HUES6 (cell line): ENCODE data around the gene KCNAB2.

Experiments used
- H3K27ac ChIP-seq: 2 replicates; pipeline ENCODE4 v1.7.0; 2013; ENCODE audit warnings: low read depth, mild to moderate bottlenecking, low read length, inconsistent platforms
- H3K27me3 ChIP-seq: 2 replicates; pipeline ENCODE4 v1.6.1; 2013; ENCODE audit warnings: low read length; ENCODE audit not compliant: control insufficient read depth, insufficient read depth
- H3K36me3 ChIP-seq: 2 replicates; pipeline ENCODE4 v1.6.1; 2013; ENCODE audit warnings: low read length; ENCODE audit not compliant: control insufficient read depth, insufficient read depth
- H3K4me1 ChIP-seq: 2 replicates; pipeline ENCODE4 v1.6.1; 2013; ENCODE audit warnings: low read length; ENCODE audit not compliant: control insufficient read depth, insufficient read depth
- H3K4me3 ChIP-seq: 2 replicates; pipeline ENCODE4 v1.5.1; 2013; ENCODE audit warnings: low read depth, low read length
- H3K9ac ChIP-seq: one replicate; pipeline ENCODE4 v1.6.1; 2013; ENCODE audit warnings: mild to moderate bottlenecking, low read length
- H3K9me3 ChIP-seq: 2 replicates; pipeline ENCODE4 v1.6.1; 2013; ENCODE audit warnings: low read depth, low read length; ENCODE audit not compliant: control insufficient read depth, insufficient read depth

Gene KCNAB2

DNA sequence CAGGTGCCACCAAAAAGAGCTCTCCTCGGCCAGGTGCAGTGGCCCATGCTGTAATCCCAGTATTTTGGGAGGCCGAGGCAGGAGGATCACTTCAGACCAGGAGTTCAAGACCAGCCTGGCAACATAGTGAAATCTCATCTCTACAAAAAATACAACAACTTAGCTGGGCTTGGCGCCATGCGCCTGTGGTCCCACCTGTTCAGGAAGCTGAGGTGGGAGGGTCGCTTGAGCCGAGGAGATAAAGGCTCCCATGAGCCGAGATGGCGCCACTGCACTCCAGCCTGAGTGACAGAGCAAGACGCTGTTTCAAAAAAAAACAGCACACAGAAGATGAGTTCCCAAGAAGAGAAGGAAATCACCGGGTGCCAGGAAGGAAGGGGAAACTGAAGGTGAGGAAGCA, 67.4 kb downstream of the KCNAB2 start:
- peaks cover 3% of the 10 kb centered on the region for H3K9me3 ChIP-seq
- no peak overlapping the region for H3K4me3 ChIP-seq
- no peaks in the 10 kb centered on the region for H3K36me3 ChIP-seq
- no peak overlapping the region for H3K27ac ChIP-seq
- H3K27me3 ChIP-seq, result peaks cover 17% of the 10 kb centered on the region; the same call in 1 of the 2 replicates
- peaks cover 10% of the 10 kb centered on the region; the same call in 1 of the 2 replicates for H3K4me1 ChIP-seq
- H3K9ac ChIP-seq, result no peak overlapping the region

DNA sequence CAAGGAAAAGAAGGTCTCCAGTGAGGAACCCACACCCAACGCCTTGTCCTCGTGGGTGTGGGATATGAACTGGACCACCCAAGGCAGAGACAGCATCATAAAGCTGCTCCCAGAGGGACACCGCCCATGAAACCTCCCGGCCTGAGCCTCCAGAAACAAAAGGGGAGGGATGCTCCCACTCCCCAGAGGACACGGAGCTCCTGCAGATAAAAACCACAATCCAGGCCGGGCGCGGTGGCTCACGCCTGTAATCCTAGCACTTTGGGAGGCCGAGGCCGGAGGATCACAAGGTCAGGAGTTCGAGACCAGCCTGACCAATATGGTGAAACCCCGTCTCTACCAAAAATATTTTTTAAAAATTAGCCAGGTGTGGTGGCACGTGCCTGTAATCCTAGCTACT, 68.1 kb downstream of the KCNAB2 start:
- Histone ChIP-seq H3K9ac (no peak overlapping the region), H3K9me3 (peaks cover 3% of the 10 kb centered on the region), H3K27ac (no peak overlapping the region), H3K4me3 (no peak overlapping the region), H3K27me3 (peaks cover 17% of the 10 kb centered on the region; the same call in 1 of the 2 replicates), H3K4me1 (peaks cover 10% of the 10 kb centered on the region; the same call in 1 of the 2 replicates), H3K36me3 (no peaks in the 10 kb centered on the region)

DNA sequence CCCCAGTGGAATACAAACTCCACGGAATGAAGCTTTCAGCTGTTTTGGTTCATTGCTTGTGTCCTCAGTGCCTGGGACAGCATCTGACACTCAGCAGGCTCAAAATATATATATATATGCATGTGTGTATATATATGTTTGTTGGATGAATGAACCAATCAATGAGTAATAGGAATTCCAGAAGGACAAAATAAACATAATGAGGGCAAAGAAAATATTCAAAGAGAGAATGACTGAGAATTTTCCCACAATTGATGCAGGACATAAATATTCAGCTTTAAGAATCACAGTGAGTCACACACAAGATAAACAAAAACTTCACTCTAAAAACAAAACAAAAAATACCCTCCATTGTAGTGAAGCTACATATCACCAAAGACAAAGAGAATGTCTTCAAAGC, 70.4 kb downstream of the KCNAB2 start:
- Histone ChIP-seq H3K4me3 (no peak overlapping the region), H3K4me1 (no peaks in the 10 kb centered on the region), H3K36me3 (no peaks in the 10 kb centered on the region), H3K9me3 (peaks cover 3% of the 10 kb centered on the region), H3K27me3 (peaks cover 3% of the 10 kb centered on the region; the same call in 1 of the 2 replicates), H3K9ac (no peak overlapping the region), H3K27ac (no peak overlapping the region)

GRCh38 chr1:6117064-6117463, 71.4 kb downstream of the KCNAB2 start:
- no peak overlapping the region for H3K27ac ChIP-seq

GRCh38 chr1:6117624-6118023, 71.9 kb downstream of the KCNAB2 start:
- H3K27me3 ChIP-seq, result no peaks in the 10 kb centered on the region

More at GRCh38 chr1:6117064-6117463, 71.4 kb downstream of the KCNAB2 start:
- no peaks in the 10 kb centered on the region for H3K36me3 ChIP-seq
- H3K4me1 ChIP-seq, result no peaks in the 10 kb centered on the region
- H3K4me3 ChIP-seq, result no peak overlapping the region
- H3K27me3 ChIP-seq, result no peaks in the 10 kb centered on the region
- peaks cover 3% of the 10 kb centered on the region for H3K9me3 ChIP-seq
- H3K9ac ChIP-seq, result no peak overlapping the region

DNA sequence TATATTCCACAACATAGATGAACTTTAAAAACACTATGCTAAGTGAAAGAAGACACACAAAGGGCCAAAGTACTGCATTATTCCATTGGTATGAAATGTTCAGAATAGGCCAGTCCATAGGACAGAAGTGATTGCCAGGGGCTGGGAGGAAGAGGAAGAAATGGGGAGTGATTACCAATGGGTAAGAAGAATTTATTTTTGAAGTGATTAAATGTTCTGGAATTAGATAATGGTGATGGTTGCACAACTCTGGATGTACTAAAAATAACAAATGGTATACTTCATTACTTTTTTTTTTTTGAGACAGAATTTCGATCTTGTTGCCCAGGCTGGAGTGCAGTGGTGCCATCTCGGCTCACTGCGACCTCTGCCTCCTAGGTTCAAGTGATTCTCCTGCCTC, 72.7 kb downstream of the KCNAB2 start:
- Histone ChIP-seq H3K27me3 (no peaks in the 10 kb centered on the region), H3K9me3 (peaks cover 3% of the 10 kb centered on the region), H3K27ac (no peak overlapping the region)

More at GRCh38 chr1:6117624-6118023, 71.9 kb downstream of the KCNAB2 start:
- Histone ChIP-seq H3K27ac (no peak overlapping the region), H3K9me3 (peaks cover 3% of the 10 kb centered on the region), H3K36me3 (no peaks in the 10 kb centered on the region), H3K9ac (no peak overlapping the region), H3K4me1 (no peaks in the 10 kb centered on the region), H3K4me3 (no peak overlapping the region)

DNA sequence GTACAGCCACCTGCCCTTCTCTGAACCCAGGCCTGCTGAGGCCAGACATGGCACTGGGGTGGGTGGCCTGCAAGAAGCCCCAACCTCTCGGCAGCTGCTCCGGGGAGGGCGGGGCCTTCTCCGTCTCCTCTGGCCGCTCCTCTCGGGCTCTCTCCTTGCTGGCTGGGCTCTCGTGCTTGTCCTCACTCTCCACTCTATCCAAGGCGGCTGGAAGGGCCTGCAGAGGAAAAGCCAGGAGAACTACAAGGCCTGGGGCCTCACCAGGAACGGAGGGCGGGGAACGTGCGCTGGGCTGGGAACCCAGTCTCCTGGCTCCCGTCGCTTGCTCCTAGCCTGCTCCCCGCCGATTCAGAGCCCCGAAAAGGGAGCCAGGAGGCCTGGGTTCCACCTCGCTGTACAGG, 75.3 kb downstream of the KCNAB2 start:
- Histone ChIP-seq H3K27ac (no peak overlapping the region), H3K4me3 (no peak overlapping the region), H3K9me3 (no peaks in the 10 kb centered on the region), H3K36me3 (no peaks in the 10 kb centered on the region), H3K27me3 (no peaks in the 10 kb centered on the region; the same call in 1 of the 2 replicates), H3K4me1 (no peaks in the 10 kb centered on the region; the same call in 1 of the 2 replicates), H3K9ac (no peak overlapping the region)

More for the DNA sequence above, 72.7 kb downstream of the KCNAB2 start:
- no peaks in the 10 kb centered on the region for H3K36me3 ChIP-seq
- H3K9ac ChIP-seq, result no peak overlapping the region
- no peak overlapping the region for H3K4me3 ChIP-seq
- no peaks in the 10 kb centered on the region for H3K4me1 ChIP-seq

DNA sequence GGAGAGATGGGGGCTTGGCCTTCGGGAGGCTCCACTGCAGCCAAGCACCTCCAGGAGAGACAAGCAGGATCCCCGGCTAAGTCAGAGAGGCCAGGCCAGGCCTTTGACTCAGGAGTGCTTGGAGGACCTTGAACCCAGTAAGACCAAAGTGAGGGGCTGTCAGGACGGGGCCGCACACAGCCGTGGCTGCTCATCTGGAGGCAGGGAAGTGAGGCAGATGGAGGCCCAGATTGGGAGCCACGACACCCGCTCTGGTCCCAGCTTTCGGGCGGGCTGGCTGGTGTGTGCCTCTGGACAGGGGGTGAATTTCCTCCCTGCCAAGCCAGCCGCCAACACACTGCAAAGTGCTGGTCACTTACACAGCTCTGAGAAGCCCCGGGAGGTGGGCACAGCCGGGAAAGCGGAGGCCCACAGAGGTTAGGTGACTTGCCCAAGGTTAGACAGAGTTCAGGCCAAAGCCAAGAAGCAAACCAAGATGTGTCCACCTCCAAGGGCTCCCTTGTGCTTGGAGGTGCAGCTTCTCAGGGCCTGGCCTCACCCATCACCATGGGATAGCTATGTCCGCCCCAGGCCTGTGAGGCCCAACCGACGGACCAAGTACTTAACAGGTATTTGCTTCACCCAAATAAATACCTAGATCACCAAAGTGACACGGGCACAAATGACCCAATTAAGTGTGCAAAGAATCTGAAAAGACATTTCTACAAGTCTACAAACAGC, 76.1 kb downstream of the KCNAB2 start:
- no peaks in the 10 kb centered on the region; the same call in 1 of the 2 replicates for H3K4me1 ChIP-seq
- no peak overlapping the region for H3K9ac ChIP-seq
- peaks cover 5% of the 10 kb centered on the region; the same call in 1 of the 2 replicates for H3K27me3 ChIP-seq
- no peaks in the 10 kb centered on the region for H3K9me3 ChIP-seq
- no peaks in the 10 kb centered on the region for H3K36me3 ChIP-seq
- H3K4me3 ChIP-seq, result no peak overlapping the region
- H3K27ac ChIP-seq, result no peak overlapping the region

- Histone ChIP-seq H3K4me3 (no peak overlapping the region), H3K27me3 (peaks cover 12% of the 10 kb centered on the region; the same call in 1 of the 2 replicates), H3K4me1 (peaks cover 4% of the 10 kb centered on the region), H3K36me3 (no peaks in the 10 kb centered on the region), H3K9ac (no peak overlapping the region), H3K27ac (no peak overlapping the region), H3K9me3 (no peaks in the 10 kb centered on the region)
Measured at GRCh38 chr1:6123083-6123482, 77.4 kb downstream of the KCNAB2 start.

- no peak overlapping the region for H3K27ac ChIP-seq
- H3K4me1 ChIP-seq, result peaks cover 4% of the 10 kb centered on the region
- no peaks in the 10 kb centered on the region for H3K9me3 ChIP-seq
- H3K27me3 ChIP-seq, result peaks cover 19% of the 10 kb centered on the region; the same call in 1 of the 2 replicates
- no peak overlapping the region for H3K4me3 ChIP-seq
- H3K36me3 ChIP-seq, result no peaks in the 10 kb centered on the region
- no peak overlapping the region for H3K9ac ChIP-seq
Measured at GRCh38 chr1:6123816-6124215, 78.1 kb downstream of the KCNAB2 start.

DNA sequence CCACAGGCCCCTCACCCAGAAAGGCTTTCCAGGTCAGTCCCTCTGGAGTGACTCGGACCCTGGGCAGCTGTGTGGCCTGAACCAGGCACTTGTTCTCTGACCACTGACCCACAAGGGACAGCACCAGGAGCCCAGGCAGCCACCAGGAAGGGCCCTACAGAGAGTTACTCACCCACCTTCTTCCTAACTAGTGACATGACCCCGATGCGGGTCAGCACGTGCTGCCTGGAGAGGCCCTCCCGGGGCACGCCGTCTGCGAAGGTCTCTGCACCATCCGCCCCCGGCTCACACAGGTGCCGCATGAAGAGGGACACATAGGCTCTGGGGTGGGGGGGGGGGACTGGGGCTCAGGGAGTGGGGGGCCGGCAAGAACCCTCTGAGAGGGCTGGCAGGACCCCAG, 78.7 kb downstream of the KCNAB2 start:
- peaks cover 25% of the 10 kb centered on the region for H3K27me3 ChIP-seq
- no peaks in the 10 kb centered on the region for H3K36me3 ChIP-seq
- peaks cover 4% of the 10 kb centered on the region for H3K4me1 ChIP-seq

More for the DNA sequence above, 78.7 kb downstream of the KCNAB2 start:
- Histone ChIP-seq H3K4me3 (no peak overlapping the region), H3K9ac (no peak overlapping the region), H3K9me3 (no peaks in the 10 kb centered on the region), H3K27ac (no peak overlapping the region)
